Hepatocyte (in vitro differentiated cells): ENCODE data around the gene INPP4B. TPM values are rescaled to one million over a fixed set of nuclear protein-coding genes. Genes with fewer than 3 reads are reported as not detected.

Source experiments
- DNase-seq: peaks from one replicate; pipeline ENCODE4 v3.0.0-alpha.2; 2016; ENCODE audit warnings: low spot score
- H2AFZ ChIP-seq: fragments of 200-600 bp; sonication (generic); 2 replicates; pipeline ENCODE4 v1.6.0; 2016; ENCODE audit warnings: antibody characterized with exemption, mild to moderate bottlenecking
- H3K27ac ChIP-seq: fragments of 200-600 bp; sonication (generic); 2 replicates; pipeline ENCODE4 v1.5.1; 2016; ENCODE audit warnings: mild to moderate bottlenecking
- H3K27me3 ChIP-seq: fragments of 200-600 bp; sonication (generic); 2 replicates; pipeline ENCODE4 v1.6.1; 2016
- H3K36me3 ChIP-seq: fragments of 200-600 bp; sonication (generic); replicated peaks from 2 replicates; pipeline ENCODE4 v1.5.1; 2016; ENCODE audit warnings: low read depth; ENCODE audit not compliant: insufficient read depth
- H3K4me1 ChIP-seq: fragments of 200-600 bp; sonication (generic); 2 replicates; pipeline ENCODE4 v1.5.1; 2016; ENCODE audit warnings: mild to moderate bottlenecking, moderate library complexity; ENCODE audit not compliant: insufficient read depth
- H3K4me2 ChIP-seq: fragments of 200-600 bp; sonication (generic); 2 replicates; pipeline ENCODE4 v1.6.0; 2016
- H3K4me3 ChIP-seq: fragments of 200-600 bp; sonication (generic); 2 replicates; pipeline ENCODE4 v1.5.1; 2016; ENCODE audit warnings: mild to moderate bottlenecking
- H3K79me2 ChIP-seq: fragments of 200-600 bp; sonication (generic); 2 replicates; pipeline ENCODE4 v1.6.0; 2017; ENCODE audit warnings: mild to moderate bottlenecking
- H3K9me2 ChIP-seq: fragments of 200-600 bp; sonication (generic); replicated peaks from 2 replicates; pipeline ENCODE4 v1.6.0; 2017; ENCODE audit warnings: mild to moderate bottlenecking; ENCODE audit not compliant: insufficient read depth
- H3K9me3 ChIP-seq: fragments of 200-600 bp; sonication (generic); 2 replicates; pipeline ENCODE4 v1.5.1; 2016; ENCODE audit warnings: low read depth, mild to moderate bottlenecking
- H4K20me1 ChIP-seq: fragments of 200-600 bp; sonication (generic); 2 replicates; pipeline ENCODE4 v1.6.0; 2016; ENCODE audit warnings: mild to moderate bottlenecking; ENCODE audit not compliant: insufficient read depth, poor library complexity, severe bottlenecking
- EZH2 ChIP-seq: fragments of 200-600 bp; sonication (generic); IDR thresholded peaks from 2 replicates; pipeline ENCODE4 v1.6.1; 2016; ENCODE audit warnings: antibody characterized with exemption, mild to moderate bottlenecking, borderline replicate concordance
- EZH2phosphoT487 ChIP-seq: fragments of 200-600 bp; sonication (generic); IDR thresholded peaks from one replicate; pipeline ENCODE4 v1.6.1; 2018; ENCODE audit warnings: antibody characterized with exemption, mild to moderate bottlenecking, low read depth, moderate library complexity; ENCODE audit not compliant: unreplicated experiment, severe bottlenecking
- WGBS: methylation state at CpG from one replicate; pipeline ENCODE4 v1.1.6; 2016; ENCODE audit warnings: low lambda C conversion rate; ENCODE audit errors: missing lambda C conversion rate; 5-methylcytosine and 5-hydroxymethylcytosine counted together
- polyA plus RNA-seq: library from polyadenylated mRNA; unstranded; fragments of >200 nt; fragmentation: Nextera tagmentation; extraction: Ambion mirVana; gene quantifications from 2 replicates; pipeline ENCODE4 v1.2.1, GENCODE V29; 2016
- total RNA-seq: library from RNA; depleted of rRNA; stranded (reverse); fragments of >200 nt; gene quantifications from 2 replicates; pipeline ENCODE4 v1.2.3, GENCODE V29; 2014
- TF ChIP-seq, protein P1 (sequence below): fragments of 200-600 bp; sonication (generic); IDR thresholded peaks from 2 replicates; pipeline ENCODE4 v1.5.1; 2016; ENCODE audit warnings: antibody characterized with exemption, mild to moderate bottlenecking; ENCODE audit not compliant: poor library complexity

INPP4B gene
- total and polyA plus RNA-seq, 2 experiments from 2014 or later, result 4.2 to 7.1 TPM

DNA sequence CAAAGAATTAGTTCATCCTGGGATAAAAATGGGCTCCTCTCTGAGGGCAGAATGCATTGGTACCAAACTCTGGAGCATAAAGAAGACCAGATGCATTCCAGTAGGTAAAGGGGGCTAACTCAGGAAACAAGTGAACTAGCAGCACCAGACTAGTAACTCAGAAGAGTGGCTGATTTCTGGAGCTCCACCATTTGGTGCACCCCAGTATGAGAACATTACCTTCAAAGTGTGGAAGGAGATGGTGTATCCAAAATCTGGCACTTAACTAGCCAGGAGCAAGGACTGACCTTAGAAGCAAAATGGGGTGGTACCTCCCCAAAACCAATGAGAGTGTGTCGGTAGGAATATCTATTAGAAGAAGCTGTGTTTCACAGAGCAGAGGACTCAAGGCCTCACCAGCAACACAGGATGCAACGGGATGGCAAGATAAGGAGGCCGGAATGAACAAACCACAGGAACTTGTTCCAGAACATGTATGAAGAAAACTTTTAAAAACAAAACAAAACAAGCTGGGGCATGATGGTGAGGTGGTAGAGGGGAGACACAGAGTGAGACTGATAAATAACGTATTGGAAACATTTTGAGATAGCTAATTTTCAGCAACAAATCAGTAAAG is 142.3 kb downstream of the INPP4B start:
- Histone ChIP-seq H3K4me1 (no peaks in the 10 kb centered on the region), H3K9me3 (no peaks in the 10 kb centered on the region), H3K27me3 (no peaks in the 10 kb centered on the region), H3K4me2 (no peak overlapping the region), H3K27ac (no peak overlapping the region), H3K9me2 (no peaks in the 10 kb centered on the region), H3K4me3 (no peak overlapping the region), H2AFZ (no peak overlapping the region), H3K79me2 (no peaks in the 10 kb centered on the region), H4K20me1 (no peaks in the 10 kb centered on the region), H3K36me3 (no peaks in the 10 kb centered on the region)
- TF ChIP-seq, protein P1, sequence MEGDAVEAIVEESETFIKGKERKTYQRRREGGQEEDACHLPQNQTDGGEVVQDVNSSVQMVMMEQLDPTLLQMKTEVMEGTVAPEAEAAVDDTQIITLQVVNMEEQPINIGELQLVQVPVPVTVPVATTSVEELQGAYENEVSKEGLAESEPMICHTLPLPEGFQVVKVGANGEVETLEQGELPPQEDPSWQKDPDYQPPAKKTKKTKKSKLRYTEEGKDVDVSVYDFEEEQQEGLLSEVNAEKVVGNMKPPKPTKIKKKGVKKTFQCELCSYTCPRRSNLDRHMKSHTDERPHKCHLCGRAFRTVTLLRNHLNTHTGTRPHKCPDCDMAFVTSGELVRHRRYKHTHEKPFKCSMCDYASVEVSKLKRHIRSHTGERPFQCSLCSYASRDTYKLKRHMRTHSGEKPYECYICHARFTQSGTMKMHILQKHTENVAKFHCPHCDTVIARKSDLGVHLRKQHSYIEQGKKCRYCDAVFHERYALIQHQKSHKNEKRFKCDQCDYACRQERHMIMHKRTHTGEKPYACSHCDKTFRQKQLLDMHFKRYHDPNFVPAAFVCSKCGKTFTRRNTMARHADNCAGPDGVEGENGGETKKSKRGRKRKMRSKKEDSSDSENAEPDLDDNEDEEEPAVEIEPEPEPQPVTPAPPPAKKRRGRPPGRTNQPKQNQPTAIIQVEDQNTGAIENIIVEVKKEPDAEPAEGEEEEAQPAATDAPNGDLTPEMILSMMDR, result no peak
- no peak for TF ChIP-seq EZH2phosphoT487
- no peak for TF ChIP-seq EZH2
- WGBS, result 68% methylated on average over 4 of the region's 4 CpGs
- no peak for DNase-seq

DNA sequence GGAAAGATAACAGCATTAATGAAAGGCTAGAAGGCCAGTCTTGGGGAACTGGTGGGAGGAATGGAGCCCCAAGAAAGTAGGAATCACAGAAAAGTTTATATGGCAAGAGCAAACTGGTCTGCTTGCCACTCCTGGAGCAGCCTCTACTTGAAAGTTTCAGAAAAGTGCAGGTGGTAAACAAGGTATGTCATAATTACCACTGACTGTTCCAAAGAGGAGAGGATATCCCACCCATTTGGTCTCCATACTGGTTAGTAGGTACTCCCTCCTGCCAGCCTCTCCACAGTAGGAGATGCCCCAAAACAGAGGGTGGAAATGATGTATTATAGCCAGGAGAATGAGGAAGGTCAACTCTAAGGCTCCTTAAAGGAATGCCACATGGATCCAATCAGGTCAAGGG is 145.1 kb downstream of the INPP4B start:
- Histone ChIP-seq H3K4me3 (no peak overlapping the region), H3K79me2 (no peaks in the 10 kb centered on the region), H3K4me1 (no peaks in the 10 kb centered on the region), H3K27me3 (no peaks in the 10 kb centered on the region), H2AFZ (no peak overlapping the region), H3K4me2 (no peak overlapping the region), H3K36me3 (no peaks in the 10 kb centered on the region), H4K20me1 (no peaks in the 10 kb centered on the region), H3K9me3 (no peaks in the 10 kb centered on the region), H3K27ac (no peak overlapping the region), H3K9me2 (no peaks in the 10 kb centered on the region)
- no peak for TF ChIP-seq EZH2
- TF ChIP-seq, protein P1, result no peak
- no peak for TF ChIP-seq EZH2phosphoT487
- no peak for DNase-seq

DNA sequence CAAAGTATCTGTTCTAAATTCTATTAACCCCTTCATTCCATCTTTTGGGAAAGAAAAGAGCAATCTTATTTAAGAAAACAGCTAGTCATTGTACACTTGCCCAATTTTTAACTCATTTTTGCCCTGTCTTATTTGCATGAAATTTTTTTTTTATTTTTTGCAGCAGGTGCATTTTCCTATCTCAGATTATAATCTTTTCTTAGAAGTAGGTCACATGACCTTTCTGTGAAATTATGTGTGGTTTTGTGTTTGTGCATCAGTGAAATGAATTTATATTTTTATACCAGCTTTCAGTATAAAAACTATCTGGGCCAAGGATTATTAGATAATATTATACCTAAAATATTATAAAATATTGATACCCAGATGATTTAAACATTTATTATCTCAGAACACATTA is 145.6 kb downstream of the INPP4B start:
- Histone ChIP-seq H4K20me1 (no peaks in the 10 kb centered on the region), H3K36me3 (no peaks in the 10 kb centered on the region), H3K4me1 (no peaks in the 10 kb centered on the region), H3K27me3 (no peaks in the 10 kb centered on the region), H2AFZ (no peak overlapping the region), H3K4me2 (no peak overlapping the region), H3K4me3 (no peak overlapping the region), H3K27ac (no peak overlapping the region), H3K9me3 (no peaks in the 10 kb centered on the region), H3K79me2 (no peaks in the 10 kb centered on the region), H3K9me2 (no peaks in the 10 kb centered on the region)
- no peak for DNase-seq
- TF ChIP-seq EZH2phosphoT487 (no peak), EZH2 (no peak)

DNA sequence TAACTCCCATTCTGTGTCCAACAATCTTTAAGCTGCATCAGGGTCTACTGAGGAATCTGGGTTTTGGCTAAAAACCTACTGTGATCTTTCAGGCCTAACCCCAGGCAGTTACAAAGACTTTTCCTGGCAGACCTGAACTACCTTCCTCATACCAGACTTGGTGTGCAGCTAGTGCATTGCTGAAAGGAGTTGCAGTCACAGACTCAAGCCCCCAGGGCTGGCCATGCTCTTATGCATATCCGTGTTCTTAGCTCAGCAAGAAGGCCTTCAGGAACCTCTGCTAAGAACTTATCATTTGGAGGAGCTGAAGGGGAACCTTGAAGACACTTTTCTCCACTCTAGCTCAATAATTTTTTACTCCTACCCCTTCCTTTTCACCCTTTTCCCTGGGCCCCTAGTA is 147.5 kb downstream of the INPP4B start:
- Histone ChIP-seq H3K9me3 (no peaks in the 10 kb centered on the region), H3K79me2 (no peaks in the 10 kb centered on the region), H2AFZ (no peak overlapping the region), H3K27me3 (no peaks in the 10 kb centered on the region), H3K4me3 (no peak overlapping the region), H3K27ac (no peak overlapping the region), H4K20me1 (no peaks in the 10 kb centered on the region), H3K9me2 (no peaks in the 10 kb centered on the region), H3K4me1 (no peaks in the 10 kb centered on the region), H3K4me2 (no peak overlapping the region), H3K36me3 (no peaks in the 10 kb centered on the region)
- TF ChIP-seq, protein P1, result no peak
- no peak for TF ChIP-seq EZH2phosphoT487
- no peak for TF ChIP-seq EZH2
- WGBS, result 65% methylated on average over 1 of the region's 1 CpG
- DNase-seq, result no peak
